ENCODE data around the gene GOSR1.
"Not testable (repeated sequence)": the region's sequence is repeated elsewhere in the genome, so short reads cannot be mapped to it uniquely, and the experiment has no call there.

The GOSR1 gene

DNA sequence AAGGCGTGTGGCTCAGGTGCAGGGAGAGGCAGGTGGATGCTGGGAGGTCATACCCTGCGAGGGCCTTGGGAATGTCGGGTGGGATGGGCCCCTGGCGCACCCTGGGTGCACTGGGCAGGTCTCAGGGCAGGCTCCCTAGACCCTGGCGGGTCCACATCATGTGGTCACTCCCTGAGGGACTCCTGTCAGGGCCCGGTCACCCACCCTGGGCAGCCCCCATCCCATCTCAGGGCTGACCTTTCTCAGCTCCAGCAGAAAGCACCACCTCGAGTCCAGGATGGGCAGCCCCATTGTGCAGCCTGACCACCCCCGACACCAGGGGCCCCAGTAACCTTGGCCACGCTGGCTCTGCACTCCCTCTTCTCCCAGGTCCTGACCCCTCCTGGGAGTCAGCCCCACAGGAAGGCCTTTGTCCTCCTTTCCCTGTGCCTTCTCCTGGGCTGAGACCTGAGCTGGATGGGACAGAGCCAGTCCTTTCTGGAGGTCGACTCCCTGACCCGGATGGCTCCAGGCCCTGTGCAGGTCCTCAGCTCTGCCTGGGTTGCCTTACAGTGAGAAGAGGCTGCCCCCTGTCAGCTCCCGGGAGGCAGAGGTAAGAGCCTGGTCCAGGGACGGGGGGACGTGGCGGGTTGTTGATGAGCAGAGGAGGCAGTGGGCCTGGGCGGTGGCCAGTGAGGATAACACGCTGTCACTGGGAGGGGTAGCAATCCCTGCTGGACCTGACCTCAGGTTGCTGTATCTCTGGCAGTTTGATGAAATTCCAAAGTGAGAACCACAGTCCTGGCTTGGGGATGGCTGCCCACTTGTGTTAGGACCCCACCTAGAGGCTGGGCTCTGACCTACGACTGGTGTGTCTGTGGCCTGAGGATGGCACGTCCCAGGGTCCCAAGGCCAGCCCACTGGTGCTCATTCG is 77.9 kb downstream of the GOSR1 start:
- no peaks in the 10 kb centered on the region for H3K36me3 ChIP-seq (ENCODE audit: insufficient read depth, insufficient read length, low read length)
- H3K9me3 ChIP-seq (ENCODE audit: insufficient read depth, low read length) = no peaks in the 10 kb centered on the region
- TF ChIP-seq ZNF274 (IDR thresholded peaks at IDR 0.05; ENCODE audit: low read depth, low read length) (no peak), SUZ12 (IDR thresholded peaks at IDR 0.05; ENCODE audit: extremely low read depth, insufficient read depth, insufficient read length) (no peak), YY1 (IDR thresholded peaks at IDR 0.05; ENCODE audit: insufficient read depth, insufficient read length) (no peak)
- peaks cover 4% of the 10 kb centered on the region for H3K4me1 ChIP-seq (ENCODE audit: insufficient read depth, insufficient read length)
- H3K27me3 ChIP-seq (ENCODE audit: insufficient read depth, insufficient read length) = no peaks in the 10 kb centered on the region
- no peak overlapping the region for H3K4me3 ChIP-seq (ENCODE audit: insufficient read length, low read depth)
- no peak for DNase-seq (ENCODE audit: low read depth, low spot score)
- H3K9ac ChIP-seq (ENCODE audit: insufficient read length, low read depth) = no peak overlapping the region

DNA sequence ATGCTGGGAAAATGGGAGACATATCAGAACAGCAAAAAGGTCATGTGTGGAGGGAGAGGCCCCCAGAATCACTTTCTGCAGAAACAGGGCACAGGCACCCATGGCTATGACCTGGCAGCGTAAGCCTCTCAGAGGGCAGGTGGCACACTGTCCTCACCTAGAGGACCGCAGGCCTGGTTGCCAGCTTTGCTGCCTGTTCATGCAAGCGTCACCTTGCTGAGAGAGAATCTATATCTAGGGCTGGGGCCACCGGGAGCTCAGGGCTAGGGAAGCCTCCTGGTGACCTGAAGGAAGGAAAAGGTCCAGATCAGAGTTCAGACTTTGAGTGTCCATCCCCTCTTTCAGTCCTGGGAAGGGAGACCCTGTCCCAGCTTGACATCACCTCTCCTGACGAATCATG is 78.7 kb downstream of the GOSR1 start:
- Histone ChIP-seq H3K27me3 (ENCODE audit: insufficient read depth, insufficient read length) (no peaks in the 10 kb centered on the region), H3K4me3 (ENCODE audit: insufficient read length, low read depth) (no peak overlapping the region), H3K4me1 (ENCODE audit: insufficient read depth, insufficient read length) (peaks cover 4% of the 10 kb centered on the region), H3K36me3 (ENCODE audit: insufficient read depth, insufficient read length, low read length) (no peaks in the 10 kb centered on the region), H3K9ac (ENCODE audit: insufficient read length, low read depth) (no peak overlapping the region), H3K9me3 (ENCODE audit: insufficient read depth, low read length) (no peaks in the 10 kb centered on the region)
- DNase-seq (ENCODE audit: low read depth, low spot score) = no peak
- TF ChIP-seq YY1 (IDR thresholded peaks at IDR 0.05; ENCODE audit: insufficient read depth, insufficient read length) (no peak), SUZ12 (IDR thresholded peaks at IDR 0.05; ENCODE audit: extremely low read depth, insufficient read depth, insufficient read length) (no peak), ZNF274 (IDR thresholded peaks at IDR 0.05; ENCODE audit: low read depth, low read length) (no peak)

DNA sequence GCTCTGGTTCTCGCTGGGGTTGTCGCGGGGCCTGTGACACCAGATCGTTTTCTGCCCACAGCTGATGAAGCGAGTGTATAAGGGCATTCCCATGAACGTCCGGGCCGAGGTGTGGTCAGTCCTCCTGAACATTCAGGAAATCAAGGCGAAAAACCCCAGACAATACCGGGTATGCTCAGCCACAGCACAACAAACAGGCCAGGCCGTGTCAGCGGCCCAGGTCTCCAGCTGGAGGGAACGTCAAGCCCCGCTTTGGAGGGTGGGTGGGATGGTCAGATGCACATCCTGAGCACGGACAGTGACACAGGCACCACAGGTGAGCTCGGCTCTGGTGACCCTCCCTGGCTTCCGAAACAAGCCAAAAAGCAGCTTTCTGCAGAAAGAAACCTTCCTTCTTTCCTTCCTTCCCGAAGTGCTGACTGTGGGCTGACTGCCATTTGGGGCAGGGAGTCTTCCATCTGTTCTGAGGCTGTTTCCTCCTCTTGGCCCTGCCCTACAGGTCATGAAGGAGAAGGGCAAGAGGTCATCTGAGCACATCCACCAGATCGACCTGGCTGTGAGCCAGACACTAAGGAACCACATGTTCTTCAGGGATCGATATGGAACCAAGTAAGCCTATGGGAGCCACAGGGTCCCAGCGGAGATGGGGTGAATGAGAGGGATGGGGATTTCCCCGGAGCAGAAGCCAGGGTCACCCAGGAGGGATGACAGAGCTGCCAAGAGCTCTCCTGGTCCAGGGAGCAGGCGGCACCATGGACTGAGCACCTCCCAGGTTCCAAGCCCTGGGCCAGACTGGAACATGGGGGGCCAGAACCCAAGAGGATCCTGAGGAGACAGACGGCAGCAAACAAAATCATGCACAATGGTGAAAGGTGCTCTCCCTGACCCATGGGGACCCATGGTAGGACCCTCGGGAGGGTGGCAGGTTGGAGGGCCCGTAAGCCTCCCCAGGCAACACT is 79.4 kb downstream of the GOSR1 start:
- H3K36me3 ChIP-seq (ENCODE audit: insufficient read depth, insufficient read length, low read length) = no peaks in the 10 kb centered on the region
- TF ChIP-seq YY1 (IDR thresholded peaks at IDR 0.05; ENCODE audit: insufficient read depth, insufficient read length) (no peak), ZNF274 (IDR thresholded peaks at IDR 0.05; ENCODE audit: low read depth, low read length) (no peak), SUZ12 (IDR thresholded peaks at IDR 0.05; ENCODE audit: extremely low read depth, insufficient read depth, insufficient read length) (no peak)
- H3K4me3 ChIP-seq (ENCODE audit: insufficient read length, low read depth) = no peak overlapping the region
- no peaks in the 10 kb centered on the region for H3K27me3 ChIP-seq (ENCODE audit: insufficient read depth, insufficient read length)
- no peaks in the 10 kb centered on the region for H3K9me3 ChIP-seq (ENCODE audit: insufficient read depth, low read length)
- H3K9ac ChIP-seq (ENCODE audit: insufficient read length, low read depth) = no peak overlapping the region
- H3K4me1 ChIP-seq (ENCODE audit: insufficient read depth, insufficient read length) = peaks cover 4% of the 10 kb centered on the region
- no peak for DNase-seq (ENCODE audit: low read depth, low spot score)

DNA sequence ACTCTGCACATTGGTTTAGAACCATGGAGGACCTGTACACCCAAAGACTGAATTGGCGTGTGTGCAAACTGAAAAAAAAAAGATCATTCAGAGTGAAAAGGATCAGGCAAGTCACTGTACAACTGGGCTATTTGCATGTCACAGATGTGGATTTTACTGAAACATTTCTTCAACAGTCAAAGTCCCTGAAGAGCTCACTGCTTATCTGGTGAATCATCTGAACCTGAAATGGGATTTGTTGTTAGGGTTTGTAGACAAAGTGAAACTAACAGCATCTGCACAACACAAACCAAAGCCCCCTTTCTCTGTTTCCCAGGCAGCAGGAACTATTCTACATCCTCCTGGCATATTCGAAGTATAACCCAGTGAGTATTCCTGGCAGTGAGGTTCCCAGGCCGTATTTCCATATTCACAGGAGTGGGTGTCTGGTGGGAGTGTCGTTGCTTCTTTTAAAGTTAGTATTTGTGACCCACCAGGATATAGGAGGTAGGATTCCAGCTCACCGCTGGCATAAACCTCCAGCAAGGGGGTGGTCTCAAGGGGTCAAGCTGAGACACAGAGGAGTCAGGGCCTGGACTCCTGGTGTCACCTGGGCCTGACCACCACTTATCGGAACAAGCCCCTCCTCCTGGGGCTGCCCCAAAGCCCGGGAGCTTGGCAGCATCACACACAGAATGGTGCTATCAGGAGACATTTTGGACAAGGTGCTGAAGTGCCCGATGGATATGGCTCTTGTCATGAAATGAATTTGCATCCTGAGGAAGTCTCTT is 80.9 kb downstream of the GOSR1 start:
- TF ChIP-seq SUZ12 (IDR thresholded peaks at IDR 0.05; ENCODE audit: extremely low read depth, insufficient read depth, insufficient read length) (no peak), ZNF274 (IDR thresholded peaks at IDR 0.05; ENCODE audit: low read depth, low read length) (no peak), YY1 (IDR thresholded peaks at IDR 0.05; ENCODE audit: insufficient read depth, insufficient read length) (no peak)
- Histone ChIP-seq H3K4me3 (ENCODE audit: insufficient read length, low read depth) (no peak overlapping the region), H3K4me1 (ENCODE audit: insufficient read depth, insufficient read length) (peaks cover 4% of the 10 kb centered on the region), H3K9ac (ENCODE audit: insufficient read length, low read depth) (no peak overlapping the region), H3K9me3 (ENCODE audit: insufficient read depth, low read length) (no peaks in the 10 kb centered on the region), H3K27me3 (ENCODE audit: insufficient read depth, insufficient read length) (no peaks in the 10 kb centered on the region), H3K36me3 (ENCODE audit: insufficient read depth, insufficient read length, low read length) (no peaks in the 10 kb centered on the region)
- DNase-seq (ENCODE audit: low read depth, low spot score) = no peak

DNA sequence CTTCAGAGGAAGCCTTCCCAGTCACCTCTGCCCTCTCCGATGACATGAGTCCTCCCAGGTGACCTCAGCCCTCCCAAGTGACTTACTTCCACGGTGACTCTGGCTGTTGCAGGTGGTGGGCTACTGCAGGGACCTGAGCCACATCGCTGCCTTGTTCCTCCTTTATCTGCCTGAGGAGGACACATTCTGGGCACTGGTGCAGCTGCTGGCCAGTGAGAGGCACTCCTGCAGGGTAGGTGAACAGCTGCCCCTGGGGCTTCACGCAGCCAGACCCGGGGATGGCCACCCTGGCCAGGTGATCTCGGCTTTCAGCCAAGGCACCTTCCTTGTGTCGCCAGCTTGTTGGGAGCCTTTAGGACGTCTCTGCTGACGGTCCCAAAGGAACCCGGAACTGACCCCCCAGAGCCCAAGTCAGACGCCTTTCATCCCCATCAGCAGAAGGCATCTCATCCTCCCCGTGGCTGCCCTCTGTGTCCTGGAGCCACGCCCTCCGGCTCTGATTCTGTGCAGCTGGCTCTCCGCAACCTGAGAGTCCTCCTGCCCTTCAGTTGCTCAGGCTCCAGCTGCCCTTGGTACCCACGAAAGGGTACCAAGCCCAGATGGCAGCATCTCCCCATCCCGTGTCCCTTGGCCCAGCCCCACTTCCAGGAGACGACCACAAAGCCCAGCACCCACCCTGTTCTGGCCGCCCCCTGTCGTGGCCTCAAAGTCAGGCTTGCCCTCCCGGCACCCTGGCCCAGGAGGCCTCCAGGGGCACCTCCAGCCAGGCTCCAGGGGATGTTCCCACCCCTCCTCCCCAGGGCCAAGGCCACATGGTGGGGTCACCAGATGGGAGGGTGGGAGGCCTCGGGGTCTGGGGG is 81.7 kb downstream of the GOSR1 start:
- Histone ChIP-seq H3K4me1 (ENCODE audit: insufficient read depth, insufficient read length) (peaks cover 4% of the 10 kb centered on the region), H3K27me3 (ENCODE audit: insufficient read depth, insufficient read length) (no peaks in the 10 kb centered on the region), H3K9me3 (ENCODE audit: insufficient read depth, low read length) (no peaks in the 10 kb centered on the region), H3K4me3 (ENCODE audit: insufficient read length, low read depth) (no peak overlapping the region), H3K36me3 (ENCODE audit: insufficient read depth, insufficient read length, low read length) (no peaks in the 10 kb centered on the region), H3K9ac (ENCODE audit: insufficient read length, low read depth) (no peak overlapping the region)
- no peak for DNase-seq (ENCODE audit: low read depth, low spot score)
- TF ChIP-seq YY1 (IDR thresholded peaks at IDR 0.05; ENCODE audit: insufficient read depth, insufficient read length) (no peak), ZNF274 (IDR thresholded peaks at IDR 0.05; ENCODE audit: low read depth, low read length) (no peak), SUZ12 (IDR thresholded peaks at IDR 0.05; ENCODE audit: extremely low read depth, insufficient read depth, insufficient read length) (no peak)

DNA sequence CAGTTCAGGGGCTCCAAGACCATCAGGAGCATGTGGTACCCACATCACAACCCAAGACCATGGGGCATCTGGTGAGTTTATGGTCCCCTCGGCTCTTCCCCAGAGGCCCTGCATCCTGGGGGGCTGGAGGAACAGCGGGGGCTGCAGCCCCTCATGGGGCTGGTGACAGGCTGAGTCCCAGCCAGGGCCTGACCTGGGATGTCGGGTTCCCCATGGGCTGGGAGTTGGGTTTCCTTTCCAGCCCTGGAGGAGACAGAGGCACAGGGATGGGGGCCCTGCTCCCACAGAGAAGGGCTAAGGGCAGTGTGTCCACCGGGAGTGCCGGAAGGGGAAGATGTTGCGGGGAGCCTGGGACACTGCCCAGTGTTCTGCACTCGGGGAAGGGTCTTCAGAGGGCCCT is 82.4 kb downstream of the GOSR1 start:
- TF ChIP-seq ZNF274 (IDR thresholded peaks at IDR 0.05; ENCODE audit: low read depth, low read length) (no peak), YY1 (IDR thresholded peaks at IDR 0.05; ENCODE audit: insufficient read depth, insufficient read length) (no peak), SUZ12 (IDR thresholded peaks at IDR 0.05; ENCODE audit: extremely low read depth, insufficient read depth, insufficient read length) (no peak)
- DNase-seq (ENCODE audit: low read depth, low spot score) = no peak

DNA sequence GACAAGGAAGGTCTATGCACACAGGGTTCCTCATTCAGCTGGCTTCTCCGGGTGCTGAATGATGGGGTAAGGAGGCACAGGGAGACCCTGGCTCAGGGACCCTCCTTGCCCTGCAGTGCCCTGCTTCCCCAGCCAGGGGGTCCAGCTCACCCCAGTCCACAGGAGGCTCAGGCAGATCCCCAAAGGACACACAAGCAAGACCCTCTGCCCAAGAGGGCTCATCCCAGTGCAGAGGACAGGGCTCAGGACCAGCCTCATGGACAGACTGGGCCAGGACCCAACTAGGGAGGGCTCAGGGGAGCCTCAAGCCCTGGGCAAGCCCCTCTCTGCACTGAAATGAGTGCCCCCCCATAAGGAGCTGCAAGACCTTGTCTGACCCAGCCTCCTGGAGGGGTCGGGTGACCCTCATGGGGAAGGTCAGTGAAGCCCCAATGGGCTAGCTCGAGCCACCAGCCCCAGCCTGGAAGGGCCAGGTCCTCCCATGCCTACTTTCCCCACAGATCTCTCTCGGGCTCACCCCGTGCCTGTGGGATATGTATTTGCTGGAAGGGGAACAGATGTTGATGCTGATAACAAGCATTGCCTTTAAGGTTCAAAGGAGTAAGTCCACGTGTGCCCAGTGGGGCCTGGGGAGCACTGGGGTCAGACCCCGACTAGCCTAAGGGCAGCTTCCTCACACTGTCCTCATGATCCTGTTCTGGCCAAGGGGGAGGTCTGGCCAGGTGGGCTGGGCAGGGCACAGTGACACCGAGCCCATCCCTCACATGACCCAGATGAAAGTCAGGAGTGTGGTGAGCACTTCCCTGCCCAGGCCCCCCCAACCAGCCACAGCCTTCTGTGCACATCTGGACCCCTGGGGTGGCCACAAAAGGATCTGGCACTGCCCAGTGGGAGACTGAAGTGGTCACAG is 83.2 kb downstream of the GOSR1 start:
- not testable (repeated sequence) for H3K9me3 ChIP-seq (ENCODE audit: insufficient read depth, low read length); H3K9ac ChIP-seq (ENCODE audit: insufficient read length, low read depth); DNase-seq (ENCODE audit: low read depth, low spot score); H3K4me3 ChIP-seq (ENCODE audit: insufficient read length, low read depth); H3K27me3 ChIP-seq (ENCODE audit: insufficient read depth, insufficient read length); H3K4me1 ChIP-seq (ENCODE audit: insufficient read depth, insufficient read length); H3K36me3 ChIP-seq (ENCODE audit: insufficient read depth, insufficient read length, low read length)

More for the DNA sequence above, 82.4 kb downstream of the GOSR1 start:
- no peaks in the 10 kb centered on the region for H3K36me3 ChIP-seq (ENCODE audit: insufficient read depth, insufficient read length, low read length)
- peaks cover 5% of the 10 kb centered on the region for H3K4me1 ChIP-seq (ENCODE audit: insufficient read depth, insufficient read length)
- no peak overlapping the region for H3K9ac ChIP-seq (ENCODE audit: insufficient read length, low read depth)
- no peak overlapping the region for H3K4me3 ChIP-seq (ENCODE audit: insufficient read length, low read depth)
- no peaks in the 10 kb centered on the region for H3K27me3 ChIP-seq (ENCODE audit: insufficient read depth, insufficient read length)
- no peaks in the 10 kb centered on the region for H3K9me3 ChIP-seq (ENCODE audit: insufficient read depth, low read length)

DNA sequence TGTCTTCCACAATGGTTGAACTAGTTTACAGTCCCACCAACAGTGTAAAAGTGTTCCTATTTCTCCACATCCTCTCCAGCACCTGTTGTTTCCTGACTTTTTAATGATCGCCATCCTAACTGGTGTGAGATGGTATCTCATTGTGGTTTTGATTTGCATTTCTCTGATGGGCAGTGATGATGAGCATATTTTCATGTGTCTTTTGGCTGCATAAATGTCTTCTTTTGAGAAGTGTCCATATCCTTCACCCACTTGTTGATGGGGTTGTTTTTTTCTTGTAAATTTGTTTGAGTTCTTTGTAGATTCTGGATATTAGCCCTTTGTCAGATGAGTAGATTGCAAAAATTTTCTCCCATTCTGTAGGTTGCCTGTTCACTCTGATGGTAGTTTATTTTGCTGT is 84.6 kb downstream of the GOSR1 start:
- H3K36me3 ChIP-seq (ENCODE audit: insufficient read depth, insufficient read length, low read length); H3K27me3 ChIP-seq (ENCODE audit: insufficient read depth, insufficient read length); H3K4me1 ChIP-seq (ENCODE audit: insufficient read depth, insufficient read length); H3K9me3 ChIP-seq (ENCODE audit: insufficient read depth, low read length); H3K9ac ChIP-seq (ENCODE audit: insufficient read length, low read depth); DNase-seq (ENCODE audit: low read depth, low spot score); H3K4me3 ChIP-seq (ENCODE audit: insufficient read length, low read depth): not testable (repeated sequence)

All from NT2/D1 (cell line).